Activated CD4-positive, alpha-beta T cell treated with anti-CD3 and anti-CD28 coated beads, Interleukin-2, amount 50 U/mL, for 24 hours (primary cell): ENCODE measurements around the gene DNAH7.

Experiments used
- DNase-seq, 2 donors: peaks; one replicate each; pipeline ENCODE4 v3.0.0-alpha.2; 2020; ENCODE audit warnings: low read depth in 1 of 2, low spot score in 1 of 2

DNAH7 gene

GRCh38 chr2:196079052-196079451 is 10.4 kb upstream of the DNAH7 start:
- no peak for DNase-seq

GRCh38 chr2:196077821-196078220 is 9.2 kb upstream of the DNAH7 start:
- DNase-seq, result no peak

- no peak for DNase-seq
These were observed 8.3 kb upstream of the DNAH7 start for GRCh38 chr2:196076778-196077568.

GRCh38 chr2:196075196-196075595 is 6.6 kb upstream of the DNAH7 start:
- no peak for DNase-seq

- DNase-seq, result no peak
These were observed 6.0 kb upstream of the DNAH7 start for GRCh38 chr2:196074631-196075030.

GRCh38 chr2:196073521-196073920 is 4.9 kb upstream of the DNAH7 start:
- no peak for DNase-seq

- DNase-seq, result no peak
These were observed 1.6 kb downstream of the DNAH7 start for GRCh38 chr2:196067088-196067382.

GRCh38 chr2:196066291-196067087 is 2.1 kb downstream of the DNAH7 start:
- no peak for DNase-seq

GRCh38 chr2:196063773-196064172 is 4.9 kb downstream of the DNAH7 start:
- DNase-seq, result no peak

- no peak for DNase-seq
These were observed 9.1 kb downstream of the DNAH7 start for GRCh38 chr2:196059491-196059960.

- DNase-seq, result no peak
These were observed 14.0 kb downstream of the DNAH7 start for GRCh38 chr2:196054631-196055030.

- DNase-seq, result no peak
These were observed 22.3 kb downstream of the DNAH7 start for GRCh38 chr2:196046123-196046917.

GRCh38 chr2:196041786-196042185 is 26.9 kb downstream of the DNAH7 start:
- DNase-seq, result no peak

- no peak for DNase-seq
These were observed 28.4 kb downstream of the DNAH7 start for GRCh38 chr2:196040218-196040617.

GRCh38 chr2:196036442-196036841 is 32.2 kb downstream of the DNAH7 start:
- DNase-seq, result no peak

GRCh38 chr2:196018037-196018436 is 50.6 kb downstream of the DNAH7 start:
- no peak for DNase-seq

- DNase-seq, result no peak
These were observed 56.3 kb downstream of the DNAH7 start for GRCh38 chr2:196012314-196012713.

GRCh38 chr2:196000551-196000950 is 68.1 kb downstream of the DNAH7 start:
- no peak for DNase-seq

- no peak for DNase-seq
These were observed 70.6 kb downstream of the DNAH7 start for GRCh38 chr2:195998070-195998469.

- DNase-seq, result no peak
These were observed 73.1 kb downstream of the DNAH7 start for GRCh38 chr2:195995499-195995898.

- DNase-seq, result no peak
These were observed 75.0 kb downstream of the DNAH7 start for GRCh38 chr2:195993623-195994022.

- DNase-seq, result no peak
These were observed 82.9 kb downstream of the DNAH7 start for GRCh38 chr2:195985741-195986140.
